ENCODE data around the gene SERPINA6. TPM values are rescaled to one million over a fixed set of nuclear protein-coding genes. Genes with fewer than 3 reads are reported as not detected.
"Not testable (repeated sequence)": the region's sequence is repeated elsewhere in the genome, so short reads cannot be mapped to it uniquely, and the experiment has no call there.

SERPINA6 gene
- total and polyA plus RNA-seq, 2 donors (not counting 1 experiment from before 2014, with no cell fraction given): not detected

DNA sequence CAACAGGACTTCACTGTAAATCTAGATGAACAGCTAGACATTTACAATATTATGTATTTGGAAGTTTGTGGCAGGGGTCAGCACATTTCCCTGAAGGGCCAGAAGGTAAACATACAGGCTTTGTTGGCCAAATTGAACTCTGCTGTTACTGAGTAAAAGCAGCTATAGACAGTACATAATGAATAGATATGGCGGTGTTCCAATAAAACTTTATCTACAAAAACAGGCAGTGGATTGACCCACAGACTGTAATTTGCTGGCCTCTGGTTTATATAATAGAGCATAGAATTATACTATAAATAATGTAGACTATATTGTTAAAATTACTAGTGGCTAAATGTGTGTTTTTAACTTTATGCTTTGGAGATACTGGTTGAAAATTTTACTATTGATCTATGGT lies 55.8 kb downstream of the SERPINA6 start:
- no CpG with 5 or more reads among the region's 1 CpG for WGBS (ENCODE audit: insufficient coverage)
- peaks cover 0 to 3% (median 0%) of the 10 kb centered on the region in 3 donors for H3K9me3 ChIP-seq (ENCODE audit: control extremely low read depth in 1 of 3, control insufficient read depth in 2 of 3, insufficient read depth in 1 of 3, low read length in 2 of 3)
- H3K9ac ChIP-seq (ENCODE audit: low read length): no peak overlapping the region
- no peak overlapping the region for H3K4me3 Mint-ChIP-seq
- no peak overlapping the region for H2AFZ ChIP-seq (ENCODE audit: insufficient read depth, low read depth, low read length, poor library complexity, severe bottlenecking)
- H3K36me3 ChIP-seq (replicated peaks in 1 of 2; ENCODE audit: control extremely low read depth in 1 of 2, control insufficient read depth in 1 of 2, extremely low read depth in 1 of 2, insufficient read depth in 2 of 2, low read length in 1 of 2): no peaks in the 10 kb centered on the region
- no peak for DNase-seq
- no peak overlapping the region for H3K27ac Mint-ChIP-seq
- ChIA-PET CTCF (no interaction called here), POLR2A (no interaction called here)
- ATAC-seq (ENCODE audit: low read depth): no peak
- H3K27me3 Mint-ChIP-seq: peaks cover 13% of the 10 kb centered on the region
- intact Hi-C loops (cut with micrococcal nuclease): no loop called here
- TF ChIP-seq EZH2 (IDR thresholded peaks at IDR 0.05; ENCODE audit: borderline replicate concordance, insufficient read depth, low read depth, low read length, poor library complexity, severe bottlenecking): no peak
- H4K20me1 ChIP-seq (ENCODE audit: control insufficient read depth, insufficient read depth, low read length, poor library complexity, severe bottlenecking): no peaks in the 10 kb centered on the region
- H3K27me3 ChIP-seq (replicated peaks in 1 of 4; ENCODE audit: control extremely low read depth in 1 of 4, control insufficient read depth in 3 of 4, insufficient read depth in 4 of 4, low read length in 3 of 4): peaks cover 0 to 7% (median 0%) of the 10 kb centered on the region in 4 experiments
- no peaks in the 10 kb centered on the region for H3K4me1 ChIP-seq (ENCODE audit: control insufficient read depth in 2 of 2, insufficient read depth in 2 of 2, low read length in 2 of 2)
- no peaks in the 10 kb centered on the region for H3K4me1 Mint-ChIP-seq
- H3K79me2 ChIP-seq (ENCODE audit: control insufficient read depth, insufficient read depth, low read length): no peaks in the 10 kb centered on the region
- H3K9me3 Mint-ChIP-seq (ENCODE audit: insufficient read depth): peaks cover 5% of the 10 kb centered on the region
- H3K4me2 ChIP-seq (replicated peaks; ENCODE audit: low read depth, low read length, poor library complexity, severe bottlenecking): no peak overlapping the region
- no peak overlapping the region for H3K4me3 ChIP-seq (ENCODE audit: control extremely low read depth in 1 of 5, extremely low read depth in 1 of 5, insufficient read depth in 1 of 5, low read depth in 2 of 5, low read length in 4 of 5)
- H3K27ac ChIP-seq (ENCODE audit: low read length in 2 of 2): no peak overlapping the region

DNA sequence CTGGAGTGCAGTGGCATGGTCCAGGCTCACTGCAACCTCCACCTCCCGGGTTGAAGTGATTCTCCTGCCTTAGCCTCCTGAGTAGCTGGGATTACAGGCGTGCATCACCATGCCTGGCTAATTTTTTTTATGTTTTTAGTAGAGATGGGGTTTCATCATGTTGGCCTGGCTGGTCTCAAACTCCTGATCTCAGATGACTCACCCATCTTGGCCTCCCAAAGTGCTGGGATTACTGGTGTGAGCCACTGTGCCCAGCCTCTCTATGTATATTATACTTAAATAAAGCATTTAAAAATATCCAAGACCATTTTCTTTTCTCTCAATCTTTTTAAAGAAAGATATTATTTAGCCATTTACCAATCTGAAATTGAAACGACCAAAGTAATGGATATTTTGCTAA lies 58.9 kb downstream of the SERPINA6 start:
- H2AFZ ChIP-seq (ENCODE audit: insufficient read depth, low read depth, low read length, poor library complexity, severe bottlenecking); H3K36me3 ChIP-seq (replicated peaks in 1 of 2; ENCODE audit: control extremely low read depth in 1 of 2, control insufficient read depth in 1 of 2, extremely low read depth in 1 of 2, insufficient read depth in 2 of 2, low read length in 1 of 2); H3K79me2 ChIP-seq (ENCODE audit: control insufficient read depth, insufficient read depth, low read length); H3K4me3 ChIP-seq (ENCODE audit: control extremely low read depth in 1 of 5, extremely low read depth in 1 of 5, insufficient read depth in 1 of 5, low read depth in 2 of 5, low read length in 4 of 5); POLR2A ChIA-PET; H3K27ac ChIP-seq (ENCODE audit: low read length in 2 of 2); H3K4me3 Mint-ChIP-seq; H3K27ac Mint-ChIP-seq; H3K9me3 ChIP-seq (ENCODE audit: control extremely low read depth in 1 of 3, control insufficient read depth in 2 of 3, insufficient read depth in 1 of 3, low read length in 2 of 3); H3K4me2 ChIP-seq (replicated peaks; ENCODE audit: low read depth, low read length, poor library complexity, severe bottlenecking); DNase-seq; H3K4me1 Mint-ChIP-seq; H3K4me1 ChIP-seq (ENCODE audit: control insufficient read depth in 2 of 2, insufficient read depth in 2 of 2, low read length in 2 of 2); H3K9me3 Mint-ChIP-seq (ENCODE audit: insufficient read depth); H3K27me3 ChIP-seq (replicated peaks in 1 of 4; ENCODE audit: control extremely low read depth in 1 of 4, control insufficient read depth in 3 of 4, insufficient read depth in 4 of 4, low read length in 3 of 4); CTCF ChIA-PET; H3K9ac ChIP-seq (ENCODE audit: low read length); ATAC-seq (ENCODE audit: low read depth); H4K20me1 ChIP-seq (ENCODE audit: control insufficient read depth, insufficient read depth, low read length, poor library complexity, severe bottlenecking); intact Hi-C loops (cut with micrococcal nuclease): not testable (repeated sequence)
- peaks cover 13% of the 10 kb centered on the region for H3K27me3 Mint-ChIP-seq
- 100% methylated on average over 1 of the region's 3 CpGs for WGBS (ENCODE audit: insufficient coverage)

Other genes starting within 250 kb of the SERPINA6 start
- gene DDX24, start 242.1 kb downstream of the SERPINA6 start, total RNA-seq: 191 and 211 TPM in 2 replicates
- gene DDX24, start 242.1 kb downstream of the SERPINA6 start, polyA plus RNA-seq: 145 and 265 TPM in 2 replicates
- gene IFI27L1, start 242.0 kb downstream of the SERPINA6 start, total RNA-seq: 6.7 and 8.9 TPM in 2 replicates
- 6.5 and 6.7 TPM in 2 replicates for gene IFI27L1, start 242.0 kb downstream of the SERPINA6 start, polyA plus RNA-seq
- 0.27 and 0.81 TPM in 2 replicates for gene IFI27, start 212.6 kb downstream of the SERPINA6 start, total RNA-seq
- gene IFI27, start 212.6 kb downstream of the SERPINA6 start, polyA plus RNA-seq: 0.15 and 0.52 TPM in 2 replicates
- gene IFI27L2, start 193.7 kb downstream of the SERPINA6 start, total RNA-seq: 30.2 and 31.4 TPM in 2 replicates
- gene IFI27L2, start 193.7 kb downstream of the SERPINA6 start, polyA plus RNA-seq: 33.2 and 57.4 TPM in 2 replicates
- not detected in 2 replicates for gene PPP4R4, start 149.0 kb downstream of the SERPINA6 start, total RNA-seq
- 0.03 TPM in 1 of 2 replicates, not detected in the other for gene PPP4R4, start 149.0 kb downstream of the SERPINA6 start, polyA plus RNA-seq
- gene SERPINA10, start 30.1 kb downstream of the SERPINA6 start, total RNA-seq: not detected in 2 replicates
- gene SERPINA10, start 30.1 kb downstream of the SERPINA6 start, polyA plus RNA-seq: not detected in 2 replicates
- gene SERPINA2, start 43.4 kb upstream of the SERPINA6 start, total RNA-seq: not detected in 2 replicates
- gene SERPINA2, start 43.4 kb upstream of the SERPINA6 start, polyA plus RNA-seq: 0.10 TPM in 1 of 2 replicates, not detected in the other
- gene SERPINA1, start 65.3 kb upstream of the SERPINA6 start, total RNA-seq: 0.69 TPM in 1 of 2 replicates, not detected in the other
- 6.8 and 8.2 TPM in 2 replicates for gene SERPINA1, start 65.3 kb upstream of the SERPINA6 start, polyA plus RNA-seq
- gene SERPINA11, start 129.5 kb upstream of the SERPINA6 start, total RNA-seq: not detected in 2 replicates
- gene SERPINA11, start 129.5 kb upstream of the SERPINA6 start, polyA plus RNA-seq: not detected in 2 replicates
- 0.73 and 0.74 TPM in 2 replicates for gene SERPINA9, start 152.9 kb upstream of the SERPINA6 start, total RNA-seq
- 0.14 TPM in 1 of 2 replicates, not detected in the other for gene SERPINA9, start 152.9 kb upstream of the SERPINA6 start, polyA plus RNA-seq
- gene SERPINA12, start 186.1 kb upstream of the SERPINA6 start, total RNA-seq: not detected in 2 replicates
- not detected in 2 replicates for gene SERPINA12, start 186.1 kb upstream of the SERPINA6 start, polyA plus RNA-seq
- gene SERPINA4, start 238.1 kb upstream of the SERPINA6 start, total RNA-seq: not detected in 2 replicates
- not detected in 2 replicates for gene SERPINA4, start 238.1 kb upstream of the SERPINA6 start, polyA plus RNA-seq

Data from B cell (primary cell).